HEK293 (cell line): ENCODE data around the gene NLRX1.

Experiments
- CTCF ChIA-PET: fragments of 350-600 bp; formaldehyde crosslinking; extraction: SDS; loops from one replicate; lab custom pipeline; 2021; ENCODE audit warnings: antibody characterized with exemption; lab: Yijun Ruan, JAX
- POLR2A ChIA-PET: fragments of 300-600 bp; formaldehyde crosslinking; extraction: SDS; loops from one replicate; lab custom pipeline; 2020; ENCODE audit warnings: antibody characterized with exemption, inconsistent platforms; lab: Yijun Ruan, JAX
- H3K27ac ChIP-seq: fragments of 200-500 bp; sonication (Bioruptor generic); 2 replicates; pipeline ENCODE4 v1.5.1; 2014; ENCODE audit warnings: low read depth, low read length, control low read depth, inconsistent platforms; ENCODE audit errors: extremely low read depth
- H3K36me3 ChIP-seq, 2 experiments: fragments of 200-500 bp in 1 of 2; sonication (Bioruptor generic) in 1 of 2; 1 replicate in 1 of 2; 2 replicates in 1 of 2; pipeline ENCODE4 v1.5.1; 2014 to 2017; ENCODE audit warnings: inconsistent platforms in 2 of 2, low read length in 2 of 2; ENCODE audit not compliant: control insufficient read depth in 2 of 2, insufficient read depth in 1 of 2
- H3K4me1 ChIP-seq: fragments of 200-500 bp; sonication (Bioruptor generic); 2 replicates; pipeline ENCODE4 v1.5.1; 2014; ENCODE audit warnings: mild to moderate bottlenecking, low read length, inconsistent platforms; ENCODE audit not compliant: control insufficient read depth, insufficient read depth
- H3K4me3 ChIP-seq: 2 replicates; pipeline ENCODE4 v1.5.1; 2011; ENCODE audit warnings: low read depth, mild to moderate bottlenecking, control low read depth, low read length, moderate library complexity
- H3K9me3 ChIP-seq: fragments of 200-500 bp; sonication (Bioruptor generic); 2 replicates; pipeline ENCODE4 v1.5.1; 2014; ENCODE audit warnings: low read depth, low read length, inconsistent platforms; ENCODE audit not compliant: control insufficient read depth, insufficient read depth
- AEBP2 ChIP-seq: fragments of 450-650 bp; formaldehyde crosslinking; IDR thresholded peaks from 2 replicates; pipeline ENCODE4 v1.5.1; 2016; ENCODE audit warnings: missing biosample characterization, missing genetic modification characterization, borderline replicate concordance
- GLIS1 ChIP-seq: fragments of 450-650 bp; formaldehyde crosslinking; IDR thresholded peaks from 2 replicates; pipeline ENCODE4 v1.5.1; 2016; ENCODE audit warnings: missing biosample characterization, missing genetic modification characterization
- KLF1 ChIP-seq: fragments of 450-650 bp; formaldehyde crosslinking; IDR thresholded peaks from 2 replicates; pipeline ENCODE4 v1.5.1; 2016; ENCODE audit warnings: missing biosample characterization, missing genetic modification characterization
- OSR2 ChIP-seq: fragments of 450-650 bp; formaldehyde crosslinking; IDR thresholded peaks from 2 replicates; pipeline ENCODE4 v1.5.1; 2016; ENCODE audit warnings: missing biosample characterization, missing genetic modification characterization
- PRDM6 ChIP-seq: fragments of 450-650 bp; formaldehyde crosslinking; IDR thresholded peaks from 2 replicates; pipeline ENCODE4 v1.5.1; 2017; ENCODE audit warnings: missing biosample characterization, missing genetic modification characterization
- WT1 ChIP-seq: fragments of 450-650 bp; formaldehyde crosslinking; IDR thresholded peaks from 2 replicates; pipeline ENCODE4 v1.5.1; 2016; ENCODE audit warnings: missing biosample characterization, missing genetic modification characterization
- ZBTB11 ChIP-seq: fragments of 450-650 bp; formaldehyde crosslinking; conservative IDR thresholded peaks from 2 replicates; pipeline ENCODE4 v1.5.1; 2016; ENCODE audit warnings: low read depth, missing biosample characterization, missing genetic modification characterization
- ZIC2 ChIP-seq: fragments of 450-650 bp; formaldehyde crosslinking; IDR thresholded peaks from 2 replicates; pipeline ENCODE4 v1.5.1; 2016; ENCODE audit warnings: missing biosample characterization, missing genetic modification characterization
- ZNF114 ChIP-seq: fragments of 450-650 bp; formaldehyde crosslinking; IDR thresholded peaks from 2 replicates; pipeline ENCODE4 v1.5.0; 2017; ENCODE audit warnings: missing biosample characterization, missing genetic modification characterization
- ZNF146 ChIP-seq: fragments of 450-650 bp; formaldehyde crosslinking; IDR thresholded peaks from 2 replicates; pipeline ENCODE4 v1.5.1; 2016; ENCODE audit warnings: missing biosample characterization, missing genetic modification characterization
- ZNF202 ChIP-seq: fragments of 450-650 bp; formaldehyde crosslinking; IDR thresholded peaks from 2 replicates; pipeline ENCODE4 v1.5.1; 2016; ENCODE audit warnings: missing biosample characterization, missing genetic modification characterization, borderline replicate concordance
- ZNF223 ChIP-seq: fragments of 450-650 bp; formaldehyde crosslinking; IDR thresholded peaks from 2 replicates; pipeline ENCODE4 v1.5.1; 2016; ENCODE audit warnings: missing biosample characterization, missing genetic modification characterization
- ZNF350 ChIP-seq: fragments of 450-650 bp; formaldehyde crosslinking; IDR thresholded peaks from 2 replicates; pipeline ENCODE4 v1.5.0; 2017; ENCODE audit warnings: missing biosample characterization, mild to moderate bottlenecking, missing genetic modification characterization
- ZNF488 ChIP-seq: fragments of 450-650 bp; formaldehyde crosslinking; IDR thresholded peaks from 2 replicates; pipeline ENCODE4 v1.5.1; 2016; ENCODE audit warnings: missing biosample characterization, missing genetic modification characterization
- ZNF585B ChIP-seq: fragments of 450-650 bp; formaldehyde crosslinking; IDR thresholded peaks from 2 replicates; pipeline ENCODE4 v1.5.1; 2016; ENCODE audit warnings: missing biosample characterization, missing genetic modification characterization
- ZNF701 ChIP-seq: fragments of 450-650 bp; formaldehyde crosslinking; IDR thresholded peaks from 2 replicates; pipeline ENCODE4 v1.5.1; 2016; ENCODE audit warnings: missing biosample characterization, missing genetic modification characterization
- TF ChIP-seq, protein P1 (sequence below): fragments of 450-650 bp; formaldehyde crosslinking; IDR thresholded peaks from 2 replicates; pipeline ENCODE4 v1.5.1; 2016; ENCODE audit warnings: missing biosample characterization, missing genetic modification characterization, borderline replicate concordance
- TF ChIP-seq, protein P2 (sequence below): fragments of 450-650 bp; formaldehyde crosslinking; IDR thresholded peaks from 2 replicates; pipeline ENCODE4 v1.5.1; 2016; ENCODE audit warnings: missing biosample characterization, missing genetic modification characterization
- TF ChIP-seq, protein P3 (sequence below): fragments of 450-650 bp; formaldehyde crosslinking; IDR thresholded peaks from 2 replicates; pipeline ENCODE4 v1.5.1; 2017; ENCODE audit warnings: missing biosample characterization, missing genetic modification characterization

Gene NLRX1

DNA sequence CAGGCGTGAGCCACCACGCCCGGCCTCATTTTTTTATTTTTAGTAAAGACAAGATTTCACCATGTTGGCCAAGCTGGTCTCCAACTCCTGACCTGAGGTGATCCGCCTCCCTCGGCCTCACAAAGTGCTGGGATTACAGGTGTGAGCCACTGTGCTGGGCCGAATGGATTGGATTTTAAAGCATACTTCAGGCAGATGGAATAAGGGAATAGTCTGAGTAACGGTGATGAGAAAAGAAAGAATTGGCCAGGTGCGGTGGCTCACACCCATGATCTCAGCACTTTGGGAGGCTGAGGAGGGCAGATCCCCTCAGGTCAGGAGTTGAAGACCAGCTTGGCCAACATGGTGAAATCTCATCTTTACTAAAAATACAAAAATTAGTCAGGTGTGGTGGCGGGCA lies 35.5 kb downstream of the NLRX1 start:
- Histone ChIP-seq H3K4me3 (no peak overlapping the region), H3K36me3 (no peaks in the 10 kb centered on the region), H3K27ac (no peak overlapping the region), H3K4me1 (peaks cover 10% of the 10 kb centered on the region; the same call in 1 of the 2 replicates), H3K9me3 (no peaks in the 10 kb centered on the region)
- POLR2A ChIA-PET, result interaction anchor here (2.2 kb wide), 1 partner anchor 134 kb away, joined by 6 read pairs; no protein-coding TSS in a partner anchor
- CTCF ChIA-PET, result interaction anchor here (0.7 to 3.5 kb wide), 7 partner anchors 11 to 170 kb away, joined by 3 to 26 read pairs (median 6); no protein-coding TSS in a partner anchor
- TF ChIP-seq, protein P1, sequence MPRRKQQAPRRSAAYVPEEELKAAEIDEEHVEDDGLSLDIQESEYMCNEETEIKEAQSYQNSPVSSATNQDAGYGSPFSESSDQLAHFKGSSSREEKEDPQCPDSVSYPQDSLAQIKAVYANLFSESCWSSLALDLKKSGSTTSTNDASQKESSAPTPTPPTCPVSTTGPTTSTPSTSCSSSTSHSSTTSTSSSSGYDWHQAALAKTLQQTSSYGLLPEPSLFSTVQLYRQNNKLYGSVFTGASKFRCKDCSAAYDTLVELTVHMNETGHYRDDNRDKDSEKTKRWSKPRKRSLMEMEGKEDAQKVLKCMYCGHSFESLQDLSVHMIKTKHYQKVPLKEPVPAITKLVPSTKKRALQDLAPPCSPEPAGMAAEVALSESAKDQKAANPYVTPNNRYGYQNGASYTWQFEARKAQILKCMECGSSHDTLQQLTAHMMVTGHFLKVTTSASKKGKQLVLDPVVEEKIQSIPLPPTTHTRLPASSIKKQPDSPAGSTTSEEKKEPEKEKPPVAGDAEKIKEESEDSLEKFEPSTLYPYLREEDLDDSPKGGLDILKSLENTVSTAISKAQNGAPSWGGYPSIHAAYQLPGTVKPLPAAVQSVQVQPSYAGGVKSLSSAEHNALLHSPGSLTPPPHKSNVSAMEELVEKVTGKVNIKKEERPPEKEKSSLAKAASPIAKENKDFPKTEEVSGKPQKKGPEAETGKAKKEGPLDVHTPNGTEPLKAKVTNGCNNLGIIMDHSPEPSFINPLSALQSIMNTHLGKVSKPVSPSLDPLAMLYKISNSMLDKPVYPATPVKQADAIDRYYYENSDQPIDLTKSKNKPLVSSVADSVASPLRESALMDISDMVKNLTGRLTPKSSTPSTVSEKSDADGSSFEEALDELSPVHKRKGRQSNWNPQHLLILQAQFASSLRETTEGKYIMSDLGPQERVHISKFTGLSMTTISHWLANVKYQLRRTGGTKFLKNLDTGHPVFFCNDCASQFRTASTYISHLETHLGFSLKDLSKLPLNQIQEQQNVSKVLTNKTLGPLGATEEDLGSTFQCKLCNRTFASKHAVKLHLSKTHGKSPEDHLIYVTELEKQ (tag by site-specific recombination), result no peak
- TF ChIP-seq ZIC2 (no peak), ZBTB11 (tag by site-specific recombination) (no peak), ZNF585B (tag by site-specific recombination) (no peak), ZNF114 (no peak), ZNF488 (no peak), ZNF350 (no peak), OSR2 (tag by site-specific recombination) (no peak), WT1 (tag by site-specific recombination) (no peak), AEBP2 (no peak), GLIS1 (tag by site-specific recombination) (no peak), ZNF146 (tag by site-specific recombination) (no peak), PRDM6 (tag by site-specific recombination) (no peak), ZNF202 (tag by site-specific recombination) (no peak), ZNF223 (tag by site-specific recombination) (no peak), KLF1 (no peak), ZNF701 (tag by site-specific recombination) (no peak)
- TF ChIP-seq, protein P2, sequence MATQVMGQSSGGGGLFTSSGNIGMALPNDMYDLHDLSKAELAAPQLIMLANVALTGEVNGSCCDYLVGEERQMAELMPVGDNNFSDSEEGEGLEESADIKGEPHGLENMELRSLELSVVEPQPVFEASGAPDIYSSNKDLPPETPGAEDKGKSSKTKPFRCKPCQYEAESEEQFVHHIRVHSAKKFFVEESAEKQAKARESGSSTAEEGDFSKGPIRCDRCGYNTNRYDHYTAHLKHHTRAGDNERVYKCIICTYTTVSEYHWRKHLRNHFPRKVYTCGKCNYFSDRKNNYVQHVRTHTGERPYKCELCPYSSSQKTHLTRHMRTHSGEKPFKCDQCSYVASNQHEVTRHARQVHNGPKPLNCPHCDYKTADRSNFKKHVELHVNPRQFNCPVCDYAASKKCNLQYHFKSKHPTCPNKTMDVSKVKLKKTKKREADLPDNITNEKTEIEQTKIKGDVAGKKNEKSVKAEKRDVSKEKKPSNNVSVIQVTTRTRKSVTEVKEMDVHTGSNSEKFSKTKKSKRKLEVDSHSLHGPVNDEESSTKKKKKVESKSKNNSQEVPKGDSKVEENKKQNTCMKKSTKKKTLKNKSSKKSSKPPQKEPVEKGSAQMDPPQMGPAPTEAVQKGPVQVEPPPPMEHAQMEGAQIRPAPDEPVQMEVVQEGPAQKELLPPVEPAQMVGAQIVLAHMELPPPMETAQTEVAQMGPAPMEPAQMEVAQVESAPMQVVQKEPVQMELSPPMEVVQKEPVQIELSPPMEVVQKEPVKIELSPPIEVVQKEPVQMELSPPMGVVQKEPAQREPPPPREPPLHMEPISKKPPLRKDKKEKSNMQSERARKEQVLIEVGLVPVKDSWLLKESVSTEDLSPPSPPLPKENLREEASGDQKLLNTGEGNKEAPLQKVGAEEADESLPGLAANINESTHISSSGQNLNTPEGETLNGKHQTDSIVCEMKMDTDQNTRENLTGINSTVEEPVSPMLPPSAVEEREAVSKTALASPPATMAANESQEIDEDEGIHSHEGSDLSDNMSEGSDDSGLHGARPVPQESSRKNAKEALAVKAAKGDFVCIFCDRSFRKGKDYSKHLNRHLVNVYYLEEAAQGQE, result no peak
- TF ChIP-seq, protein P3, sequence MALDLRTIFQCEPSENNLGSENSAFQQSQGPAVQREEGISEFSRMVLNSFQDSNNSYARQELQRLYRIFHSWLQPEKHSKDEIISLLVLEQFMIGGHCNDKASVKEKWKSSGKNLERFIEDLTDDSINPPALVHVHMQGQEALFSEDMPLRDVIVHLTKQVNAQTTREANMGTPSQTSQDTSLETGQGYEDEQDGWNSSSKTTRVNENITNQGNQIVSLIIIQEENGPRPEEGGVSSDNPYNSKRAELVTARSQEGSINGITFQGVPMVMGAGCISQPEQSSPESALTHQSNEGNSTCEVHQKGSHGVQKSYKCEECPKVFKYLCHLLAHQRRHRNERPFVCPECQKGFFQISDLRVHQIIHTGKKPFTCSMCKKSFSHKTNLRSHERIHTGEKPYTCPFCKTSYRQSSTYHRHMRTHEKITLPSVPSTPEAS (tag by site-specific recombination), result no peak
